HG02981 (cell line): ENCODE measurements around the gene OR10D3.
"Not testable (repeated sequence)": the region's sequence is repeated elsewhere in the genome, so short reads cannot be mapped to it uniquely, and the experiment has no call there.

Source experiments
- ATAC-seq: cut with Tn5 transposase; IDR thresholded peaks from one replicate; pipeline ENCODE4 v1.9.1; 2021; ENCODE audit warnings: mild to moderate bottlenecking, moderate library complexity; ENCODE audit not compliant: unreplicated experiment

The OR10D3 gene

GRCh38 chr11:124183068-124183467 is at the start of gene OR10D3:
TSS of gene OR10D3 (plus strand) at chr11:124183345. CDS start at chr11:124185270, 1,925 bp downstream.
- ATAC-seq = no peak

- no peak for ATAC-seq
Observed at GRCh38 chr11:124143034-124143433, 40.1 kb upstream of the OR10D3 start.

GRCh38 chr11:124147951-124148350 is 35.2 kb upstream of the OR10D3 start:
- ATAC-seq = no peak

- ATAC-seq = no peak
Observed at GRCh38 chr11:124150684-124151083, 32.5 kb upstream of the OR10D3 start.

GRCh38 chr11:124152770-124153407 is 30.3 kb upstream of the OR10D3 start:
- no peak for ATAC-seq

GRCh38 chr11:124153821-124154220 is 29.3 kb upstream of the OR10D3 start:
- no peak for ATAC-seq

- ATAC-seq = no peak
Observed at GRCh38 chr11:124159481-124159880, 23.7 kb upstream of the OR10D3 start.

- ATAC-seq = no peak
Observed at GRCh38 chr11:124160986-124161385, 22.2 kb upstream of the OR10D3 start.

GRCh38 chr11:124167826-124168231 is 15.3 kb upstream of the OR10D3 start:
- no peak for ATAC-seq

GRCh38 chr11:124168796-124169195 is 14.3 kb upstream of the OR10D3 start:
- no peak for ATAC-seq

GRCh38 chr11:124170315-124170714 is 12.8 kb upstream of the OR10D3 start:
- not testable (repeated sequence) for ATAC-seq

GRCh38 chr11:124170801-124171586 is 12.2 kb upstream of the OR10D3 start:
- ATAC-seq = no peak

GRCh38 chr11:124172101-124172500 is 11.0 kb upstream of the OR10D3 start:
- ATAC-seq = no peak

GRCh38 chr11:124172599-124172998 is 10.5 kb upstream of the OR10D3 start:
- ATAC-seq = no peak

- ATAC-seq = no peak
Observed at GRCh38 chr11:124174001-124174583, 9.1 kb upstream of the OR10D3 start.

GRCh38 chr11:124176925-124177715 is 6.0 kb upstream of the OR10D3 start:
- no peak for ATAC-seq

- no peak for ATAC-seq
Observed at GRCh38 chr11:124179310-124179709, 3.8 kb upstream of the OR10D3 start.

- no peak for ATAC-seq
Observed at GRCh38 chr11:124190298-124191139, 7.4 kb downstream of the OR10D3 start.

GRCh38 chr11:124193221-124194010 is 10.3 kb downstream of the OR10D3 start:
- ATAC-seq = peak; percentile 91
